Smooth muscle cell (in vitro differentiated cells): ENCODE data around the gene OTOP2. TPM values are rescaled to one million over a fixed set of nuclear protein-coding genes. Genes with fewer than 3 reads are reported as not detected.

Source experiments
- DNase-seq: peaks from one replicate; lab custom pipeline; 2025; ENCODE audit not compliant: unreplicated experiment; lab: John Stamatoyannopoulos, UW
- H2AFZ ChIP-seq: fragments of 200-600 bp; sonication (generic); 2 replicates; pipeline ENCODE4 v1.6.0; 2016; ENCODE audit warnings: antibody characterized with exemption, low read depth, mild to moderate bottlenecking
- H3F3A ChIP-seq: fragments of 200-600 bp; sonication (generic); 2 replicates; pipeline ENCODE4 v1.6.0; 2017; ENCODE audit warnings: antibody characterized with exemption, low read depth
- H3K27ac ChIP-seq: fragments of 200-600 bp; sonication (generic); 2 replicates; pipeline ENCODE4 v1.5.1; 2016; ENCODE audit warnings: low read depth, mild to moderate bottlenecking
- H3K27me3 ChIP-seq: fragments of 200-600 bp; sonication (generic); 2 replicates; pipeline ENCODE4 v1.6.1; 2016; ENCODE audit warnings: low read depth, mild to moderate bottlenecking
- H3K36me3 ChIP-seq: fragments of 200-600 bp; sonication (generic); 2 replicates; pipeline ENCODE4 v1.5.1; 2016; ENCODE audit warnings: low read depth
- H3K4me1 ChIP-seq: fragments of 200-600 bp; sonication (generic); 2 replicates; pipeline ENCODE4 v1.5.1; 2016; ENCODE audit warnings: low read depth
- H3K4me2 ChIP-seq: fragments of 200-600 bp; sonication (generic); 2 replicates; pipeline ENCODE4 v1.6.0; 2016; ENCODE audit warnings: mild to moderate bottlenecking
- H3K4me3 ChIP-seq: fragments of 200-600 bp; sonication (generic); 2 replicates; pipeline ENCODE4 v1.5.1; 2016; ENCODE audit warnings: mild to moderate bottlenecking
- H3K79me2 ChIP-seq: fragments of 200-600 bp; sonication (generic); 2 replicates; pipeline ENCODE4 v1.6.0; 2016; ENCODE audit warnings: low read depth, mild to moderate bottlenecking
- H3K9ac ChIP-seq: fragments of 200-600 bp; sonication (generic); 2 replicates; pipeline ENCODE4 v1.6.0; 2016; ENCODE audit warnings: low read depth
- H3K9me3 ChIP-seq: fragments of 200-600 bp; sonication (generic); replicated peaks from 2 replicates; pipeline ENCODE4 v1.5.1; 2016; ENCODE audit warnings: low read depth
- H4K20me1 ChIP-seq: fragments of 200-600 bp; sonication (generic); 2 replicates; pipeline ENCODE4 v1.6.0; 2016; ENCODE audit warnings: low read depth
- CTCF ChIP-seq: fragments of 200-600 bp; sonication (generic); IDR thresholded peaks from 2 replicates; pipeline ENCODE4 v1.5.1; 2017; ENCODE audit warnings: borderline replicate concordance, mild to moderate bottlenecking, antibody characterized with exemption; ENCODE audit not compliant: insufficient read depth, poor library complexity, severe bottlenecking
- WGBS: methylation state at CpG from one replicate; pipeline ENCODE4 v1.1.7; 2016; ENCODE audit warnings: low lambda C conversion rate; 5-methylcytosine and 5-hydroxymethylcytosine counted together
- polyA plus RNA-seq: library from polyadenylated mRNA; unstranded; fragments of >200 nt; fragmentation: Nextera tagmentation; extraction: Ambion mirVana; gene quantifications from 2 replicates; pipeline ENCODE4 v1.2.1, GENCODE V29; 2016
- total RNA-seq: library from RNA; depleted of rRNA; stranded (reverse); fragments of >200 nt; gene quantifications from 2 replicates; pipeline ENCODE4 v1.2.3, GENCODE V29; 2014

OTOP2 gene
- total and polyA plus RNA-seq, 2 experiments from 2014 or later = not detected

GRCh38 chr17:74936470-74936799 is 12.4 kb downstream of the OTOP2 start:
- Histone ChIP-seq H3K4me3 (no peak overlapping the region), H3K36me3 (no peaks in the 10 kb centered on the region), H3K9me3 (no peaks in the 10 kb centered on the region), H3K4me2 (no peak overlapping the region), H3K79me2 (no peaks in the 10 kb centered on the region), H3K27me3 (peaks cover 89% of the 10 kb centered on the region), H3F3A (no peaks in the 10 kb centered on the region), H4K20me1 (no peaks in the 10 kb centered on the region), H3K27ac (no peak overlapping the region), H3K9ac (no peak overlapping the region), H2AFZ (no peak overlapping the region), H3K4me1 (no peaks in the 10 kb centered on the region)
- no peak for DNase-seq
- WGBS = 45% methylated on average over 10 of the region's 12 CpGs
- TF ChIP-seq CTCF = no peak

- Histone ChIP-seq H3K4me2 (no peak overlapping the region), H3K9me3 (no peaks in the 10 kb centered on the region), H2AFZ (no peak overlapping the region), H3K36me3 (no peaks in the 10 kb centered on the region), H3K4me3 (no peak overlapping the region), H3K9ac (no peak overlapping the region), H4K20me1 (no peaks in the 10 kb centered on the region), H3F3A (no peaks in the 10 kb centered on the region), H3K27me3 (peaks cover 92% of the 10 kb centered on the region), H3K4me1 (no peaks in the 10 kb centered on the region), H3K27ac (no peak overlapping the region), H3K79me2 (no peaks in the 10 kb centered on the region)
- no peak for TF ChIP-seq CTCF
- WGBS = 60% methylated on average over 11 of the region's 11 CpGs
- no peak for DNase-seq
These were observed 13.3 kb downstream of the OTOP2 start for GRCh38 chr17:74937064-74938051.

DNA sequence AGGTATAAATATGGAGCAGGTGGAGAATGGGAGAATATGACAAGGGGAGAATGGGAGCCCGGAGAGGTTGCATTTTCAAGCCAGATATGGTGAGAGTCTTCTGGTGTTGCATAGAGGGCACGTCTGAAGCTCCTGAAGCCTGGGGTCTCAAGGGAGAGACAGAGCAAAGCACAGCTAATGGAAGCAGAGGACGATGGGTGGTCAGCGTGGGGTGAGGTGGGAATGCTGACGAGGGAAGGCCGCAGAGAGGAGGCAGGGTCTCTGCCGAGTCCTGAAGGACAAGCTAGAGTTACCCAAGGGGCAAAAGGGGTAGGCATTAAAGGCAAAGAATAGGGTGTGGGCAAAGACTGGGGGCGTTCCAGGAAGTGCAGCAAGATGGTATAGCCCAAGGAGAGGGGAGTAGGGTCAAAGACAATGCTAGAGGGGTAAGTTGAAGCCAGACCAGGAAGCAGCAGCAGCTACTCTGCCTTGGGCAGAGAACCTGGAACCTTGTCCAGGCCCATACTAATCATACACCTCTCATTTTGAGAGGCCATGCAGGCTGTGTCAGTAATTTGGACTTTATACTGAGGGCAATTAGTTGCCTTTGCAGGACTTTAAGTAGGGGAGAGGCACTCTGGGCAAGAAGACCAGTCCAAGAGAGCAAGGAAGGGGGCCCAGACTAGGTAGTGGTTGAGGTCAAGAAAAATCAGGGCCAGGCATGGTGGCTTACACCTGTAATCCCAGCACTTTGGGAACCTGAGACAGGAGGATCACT is 14.3 kb downstream of the OTOP2 start:
- TF ChIP-seq CTCF = no peak
- DNase-seq = no peak
- no peak overlapping the region for H2AFZ ChIP-seq
- H3K4me2 ChIP-seq = no peak overlapping the region
- H3K4me3 ChIP-seq = no peak overlapping the region
- H3F3A ChIP-seq = no peaks in the 10 kb centered on the region
- 64% methylated on average over 8 of the region's 8 CpGs for WGBS
- H4K20me1 ChIP-seq = no peaks in the 10 kb centered on the region
- no peaks in the 10 kb centered on the region for H3K4me1 ChIP-seq
- no peaks in the 10 kb centered on the region for H3K36me3 ChIP-seq
- no peaks in the 10 kb centered on the region for H3K9me3 ChIP-seq
- no peak overlapping the region for H3K27ac ChIP-seq
- no peaks in the 10 kb centered on the region for H3K79me2 ChIP-seq
- peaks cover 89% of the 10 kb centered on the region for H3K27me3 ChIP-seq
- H3K9ac ChIP-seq = no peak overlapping the region
